T-cell (primary cell): ENCODE data around the gene PRDM16. TPM values are rescaled to one million over a fixed set of nuclear protein-coding genes. Genes with fewer than 3 reads are reported as not detected.

ENCODE experiments used
- ATAC-seq, 4 experiments: fragments of 200-7000 bp in 3 of 4; fragments of 150-1000 bp in 1 of 4; cut with Tn5 transposase; replicated peaks in 1 of 4; 1 replicate in 3 of 4; 2 replicates in 1 of 4; pipeline ENCODE4 v1.10.0; 2021; ENCODE audit warnings: moderate library complexity in 3 of 4, mild to moderate bottlenecking in 2 of 4, moderate number of reproducible peaks in 1 of 4
- CTCF ChIA-PET, 2 donors: fragments of 300-600 bp; sonication (Branson Sonifier 250); formaldehyde crosslinking; loops; one replicate each; lab custom pipeline; 2022; ENCODE audit warnings: antibody characterized with exemption in 2 of 2; lab: Charles Lee
- POLR2A ChIA-PET, 2 donors: fragments of 300-600 bp; sonication (Branson Sonifier 250); formaldehyde crosslinking; loops; one replicate each; lab custom pipeline; 2022; ENCODE audit warnings: antibody characterized with exemption in 2 of 2; lab: Charles Lee
- DNase-seq, 35 experiments: peaks; one replicate each; pipeline versions ENCODE4 v3.0.0 to v3.0.0-alpha.2; 2013 to 2023
- H3K27ac ChIP-seq: one replicate; pipeline ENCODE4 v1.5.1; 2013; ENCODE audit warnings: low read length
- H3K27me3 ChIP-seq, 2 experiments: replicated peaks in 1 of 2; 1 replicate in 1 of 2; 2 replicates in 1 of 2; pipeline versions ENCODE4 v1.6.1 to v1.7.0; 2013; ENCODE audit warnings: low read length in 1 of 2, mixed read lengths in 1 of 2; ENCODE audit not compliant: control insufficient read depth in 2 of 2, insufficient read depth in 2 of 2; ENCODE audit errors: extremely low read depth in 1 of 2
- H3K36me3 ChIP-seq, 2 donors: 1 replicate in 1 of 2; 2 replicates in 1 of 2; pipeline versions ENCODE4 v1.6.1 to v1.7.0; 2013; ENCODE audit warnings: low read length in 1 of 2; ENCODE audit not compliant: control insufficient read depth in 2 of 2, insufficient read depth in 1 of 2; ENCODE audit errors: extremely low read depth in 1 of 2
- H3K4me1 ChIP-seq, 2 experiments: 1 replicate in 1 of 2; 2 replicates in 1 of 2; pipeline versions ENCODE4 v1.6.1 to v1.7.0; 2013; ENCODE audit warnings: low read length in 2 of 2, mixed read lengths in 1 of 2; ENCODE audit not compliant: insufficient read depth in 2 of 2, control insufficient read depth in 1 of 2; ENCODE audit errors: extremely low read depth in 1 of 2
- H3K4me3 ChIP-seq, 2 donors: 1 replicate in 1 of 2; 2 replicates in 1 of 2; pipeline versions ENCODE4 v1.5.1 to v1.7.0; 2013; ENCODE audit warnings: mild to moderate bottlenecking in 2 of 2, low read length in 1 of 2, moderate library complexity in 1 of 2; ENCODE audit not compliant: control insufficient read depth in 1 of 2; ENCODE audit errors: extremely low read depth in 1 of 2
- H3K9me3 ChIP-seq: 2 replicates; pipeline ENCODE4 v1.7.0; 2013
- H3K27ac Mint-ChIP-seq, 2 donors: one replicate each; pipeline ENCODE4 v1.8.0; 2020 to 2021; ENCODE audit warnings: mild to moderate bottlenecking in 2 of 2, mixed read lengths in 2 of 2
- H3K27me3 Mint-ChIP-seq, 2 donors: one replicate each; pipeline ENCODE4 v1.8.0; 2021 to 2022; ENCODE audit warnings: mixed read lengths in 2 of 2
- H3K36me3 Mint-ChIP-seq: one replicate; pipeline ENCODE4 v1.8.0; 2021; ENCODE audit warnings: mixed read lengths
- H3K4me1 Mint-ChIP-seq, 3 donors: one replicate each; pipeline ENCODE4 v1.8.0; 2020 to 2022; ENCODE audit warnings: mixed read lengths in 3 of 3, mild to moderate bottlenecking in 1 of 3
- H3K4me3 Mint-ChIP-seq, 3 donors: one replicate each; pipeline ENCODE4 v1.8.0; 2020 to 2022; ENCODE audit warnings: mild to moderate bottlenecking in 3 of 3, mixed read lengths in 3 of 3, moderate library complexity in 3 of 3
- H3K9me3 Mint-ChIP-seq, 3 donors: one replicate each; pipeline ENCODE4 v1.8.0; 2020 to 2022; ENCODE audit warnings: mixed read lengths in 3 of 3
- WGBS: methylation state at CpG from one replicate; pipeline ENCODE4 v1.1.5; 2013; ENCODE audit warnings: missing lambda C conversion rate; ENCODE audit not compliant: insufficient coverage; 5-methylcytosine and 5-hydroxymethylcytosine counted together
- total RNA-seq, 35 experiments: library from RNA in 6 of 35; stranded (reverse) in 6 of 35; fragments of 120-200 nt in 1 of 35; gene quantifications; one replicate each; pipeline versions ENCODE4 v1.2.1 to v1.2.4 and lab custom pipeline; 2013 to 2026

PRDM16 gene
- total RNA-seq, 5 donors from 2014 or later (not counting 1 experiment from before 2014, with no cell fraction given), result 0.15 to 0.70 (median 0.24) TPM; not detected in 1

- Mint-ChIP-seq H3K4me1 (no peaks in the 10 kb centered on the region), H3K36me3 (peaks cover 5% of the 10 kb centered on the region), H3K27me3 (peaks cover 7 to 9% of the 10 kb centered on the region in 2 donors), H3K27ac (no peak overlapping the region), H3K9me3 (peaks cover 0 to 14% (median 13%) of the 10 kb centered on the region in 3 donors), H3K4me3 (no peak overlapping the region)
- no peak for DNase-seq
- 63% methylated on average over 12 of the region's 15 CpGs for WGBS
- H3K27ac ChIP-seq, result no peak overlapping the region
- H3K4me3 ChIP-seq, result no peak overlapping the region
- ChIA-PET POLR2A (no interaction called here), CTCF (no interaction called here)
- ATAC-seq, result no peak
- no peaks in the 10 kb centered on the region for H3K9me3 ChIP-seq
- H3K27me3 ChIP-seq, result peaks cover 0 to 64% of the 10 kb centered on the region in 2 experiments
- no peaks in the 10 kb centered on the region for H3K4me1 ChIP-seq
- no peaks in the 10 kb centered on the region for H3K36me3 ChIP-seq
These were observed 279.3 kb downstream of the PRDM16 start for GRCh38 chr1:3348196-3348865.

DNA sequence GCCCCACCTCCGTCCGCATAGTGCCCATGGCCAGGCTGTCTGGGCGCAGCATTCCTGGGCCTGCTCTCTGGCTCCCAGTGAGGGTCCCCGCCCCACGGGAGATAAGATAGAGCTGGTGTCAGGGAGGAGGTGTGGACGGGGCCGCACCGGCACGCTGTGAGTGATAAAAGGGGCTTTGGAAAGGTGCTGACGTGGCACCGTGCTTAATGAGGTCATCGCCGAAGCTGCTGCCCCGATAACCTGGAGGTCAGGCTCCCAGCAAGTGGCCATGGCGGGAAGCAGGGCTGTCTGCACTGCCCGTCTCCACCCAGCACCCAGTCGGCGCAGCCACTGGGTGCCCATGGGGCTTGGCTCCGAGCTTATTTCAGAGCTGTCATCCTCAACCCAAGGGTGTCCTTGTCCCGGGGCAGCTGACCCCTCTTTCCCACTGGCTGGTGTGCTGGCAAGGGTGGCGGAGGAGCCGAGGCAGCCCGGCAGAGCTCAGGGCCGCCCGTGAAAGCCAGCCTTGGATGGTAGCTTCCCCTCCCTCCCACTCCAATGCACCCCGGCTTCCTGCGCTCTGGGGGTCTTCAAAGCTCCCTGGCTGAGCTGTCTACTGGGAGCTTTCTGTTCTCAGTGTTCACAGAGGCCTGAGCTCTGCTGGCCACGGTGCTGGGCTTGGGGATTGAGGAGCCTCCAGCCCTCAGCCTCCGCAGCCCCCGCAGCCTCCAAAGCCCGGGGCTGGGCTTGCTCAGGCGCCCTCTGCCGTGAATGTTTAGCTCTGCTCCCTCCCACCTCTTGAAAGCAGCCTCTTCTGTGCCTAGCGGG is 280.4 kb downstream of the PRDM16 start:
- no peaks in the 10 kb centered on the region for H3K4me1 ChIP-seq
- CTCF ChIA-PET, result no interaction called here
- 88% methylated on average over 19 of the region's 34 CpGs for WGBS
- H3K27me3 ChIP-seq, result peaks cover 0 to 74% of the 10 kb centered on the region in 2 experiments
- H3K27me3 Mint-ChIP-seq, result peaks cover 7 to 9% of the 10 kb centered on the region in 2 donors
- no peaks in the 10 kb centered on the region for H3K9me3 ChIP-seq
- no peak overlapping the region for H3K27ac ChIP-seq
- no peaks in the 10 kb centered on the region for H3K36me3 ChIP-seq
- no peak overlapping the region for H3K4me3 Mint-ChIP-seq
- no peaks in the 10 kb centered on the region for H3K4me1 Mint-ChIP-seq
- POLR2A ChIA-PET, result no interaction called here
- no peak overlapping the region for H3K27ac Mint-ChIP-seq
- H3K4me3 ChIP-seq, result no peak overlapping the region
- DNase-seq (no peak), ATAC-seq (no peak)
- peaks cover 0 to 7% (median 6%) of the 10 kb centered on the region in 3 donors for H3K9me3 Mint-ChIP-seq
- H3K36me3 Mint-ChIP-seq, result no peaks in the 10 kb centered on the region

- Histone ChIP-seq H3K9me3 (no peaks in the 10 kb centered on the region), H3K4me1 (no peaks in the 10 kb centered on the region), H3K27me3 (peaks cover 0 to 78% of the 10 kb centered on the region in 2 experiments), H3K4me3 (no peak overlapping the region), H3K36me3 (no peaks in the 10 kb centered on the region), H3K27ac (no peak overlapping the region)
- H3K36me3 Mint-ChIP-seq, result no peaks in the 10 kb centered on the region
- no peak overlapping the region for H3K4me3 Mint-ChIP-seq
- H3K27me3 Mint-ChIP-seq, result peaks cover 7 to 13% of the 10 kb centered on the region in 2 donors
- ChIA-PET CTCF (no interaction called here), POLR2A (no interaction called here)
- DNase-seq (no peak), ATAC-seq (no peak)
- no peaks in the 10 kb centered on the region for H3K4me1 Mint-ChIP-seq
- WGBS, result no CpG with 5 or more reads among the region's 3 CpGs
- no peak overlapping the region for H3K27ac Mint-ChIP-seq
- peaks cover 0 to 1% (median under 1%) of the 10 kb centered on the region in 3 donors for H3K9me3 Mint-ChIP-seq
These were observed 280.9 kb downstream of the PRDM16 start for GRCh38 chr1:3349968-3350299.

DNA sequence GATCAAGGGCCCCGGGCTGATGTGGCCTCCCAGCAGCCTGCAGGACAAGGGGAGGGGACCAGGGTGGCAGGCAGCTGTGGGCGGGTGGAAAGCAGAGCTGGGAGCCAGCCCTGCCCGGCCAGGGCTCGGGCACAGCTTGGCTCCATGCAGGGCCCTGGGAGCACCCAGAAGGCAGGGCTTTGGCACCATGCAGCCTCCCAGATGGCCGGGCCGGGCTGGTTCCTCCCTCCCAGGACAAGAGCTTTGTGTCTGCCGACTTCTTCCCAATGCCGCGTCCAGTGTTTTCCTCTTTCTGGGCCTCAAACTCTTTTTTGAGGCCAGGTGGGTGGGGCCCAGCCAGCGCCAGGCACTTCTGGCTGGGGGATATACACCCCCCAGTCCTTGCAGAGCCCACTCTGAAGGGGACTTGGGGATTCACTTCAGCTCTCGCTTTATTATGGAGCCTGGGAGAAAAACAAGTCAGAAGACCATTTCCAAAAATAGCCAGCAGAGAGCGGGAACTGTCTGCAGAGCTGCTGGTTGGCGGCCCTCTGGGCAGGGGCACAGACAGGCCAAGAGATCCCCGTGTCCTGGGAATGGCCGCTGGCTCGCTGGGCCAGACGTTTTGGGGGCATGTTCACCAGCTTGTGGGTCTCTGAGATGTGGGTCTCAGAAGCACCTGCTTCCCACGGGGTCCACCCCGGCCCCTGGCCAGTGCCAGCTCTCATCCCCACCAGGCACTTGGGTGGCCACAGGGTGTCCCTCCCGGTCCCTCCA is 281.7 kb downstream of the PRDM16 start:
- H3K27me3 Mint-ChIP-seq, result peaks cover 7 to 13% of the 10 kb centered on the region in 2 donors
- no peak overlapping the region for H3K27ac Mint-ChIP-seq
- no peak for ATAC-seq
- H3K36me3 ChIP-seq, result no peaks in the 10 kb centered on the region
- no peaks in the 10 kb centered on the region for H3K4me1 ChIP-seq
- 65% methylated on average over 16 of the region's 20 CpGs for WGBS
- H3K4me1 Mint-ChIP-seq, result no peaks in the 10 kb centered on the region
- no peaks in the 10 kb centered on the region for H3K9me3 ChIP-seq
- DNase-seq, result no peak
- H3K27ac ChIP-seq, result no peak overlapping the region
- H3K36me3 Mint-ChIP-seq, result no peaks in the 10 kb centered on the region
- POLR2A ChIA-PET, result no interaction called here
- H3K9me3 Mint-ChIP-seq, result no peaks in the 10 kb centered on the region
- H3K4me3 Mint-ChIP-seq, result no peak overlapping the region
- H3K4me3 ChIP-seq, result no peak overlapping the region
- CTCF ChIA-PET, result no interaction called here
- H3K27me3 ChIP-seq, result peaks cover 0 to 81% of the 10 kb centered on the region in 2 experiments

- ATAC-seq (no peak), DNase-seq (no peak)
- Mint-ChIP-seq H3K27ac (no peak overlapping the region), H3K4me1 (no peaks in the 10 kb centered on the region), H3K36me3 (no peaks in the 10 kb centered on the region), H3K4me3 (no peak overlapping the region), H3K9me3 (no peaks in the 10 kb centered on the region), H3K27me3 (peaks cover 6 to 13% of the 10 kb centered on the region in 2 donors)
- Histone ChIP-seq H3K36me3 (no peaks in the 10 kb centered on the region), H3K4me3 (no peak overlapping the region), H3K27ac (no peak overlapping the region), H3K9me3 (no peaks in the 10 kb centered on the region), H3K27me3 (peaks cover 0 to 82% of the 10 kb centered on the region in 2 experiments), H3K4me1 (no peaks in the 10 kb centered on the region)
- POLR2A ChIA-PET, result no interaction called here
- WGBS, result 61% methylated on average over 6 of the region's 11 CpGs
- CTCF ChIA-PET, result no interaction called here
These were observed 282.7 kb downstream of the PRDM16 start for GRCh38 chr1:3351449-3352298.
